Activated CD4-positive, alpha-beta T cell treated with anti-CD3 and anti-CD28 coated beads for 1 hour (primary cell): Measurements from ENCODE around the gene SLC2A5.

Experiments
- DNase-seq: peaks from one replicate; pipeline ENCODE4 v3.0.0-alpha.2; 2020

SLC2A5 gene

GRCh38 chr1:9088807-9089206 is 19.4 kb upstream of the SLC2A5 start:
- no peak for DNase-seq

DNA sequence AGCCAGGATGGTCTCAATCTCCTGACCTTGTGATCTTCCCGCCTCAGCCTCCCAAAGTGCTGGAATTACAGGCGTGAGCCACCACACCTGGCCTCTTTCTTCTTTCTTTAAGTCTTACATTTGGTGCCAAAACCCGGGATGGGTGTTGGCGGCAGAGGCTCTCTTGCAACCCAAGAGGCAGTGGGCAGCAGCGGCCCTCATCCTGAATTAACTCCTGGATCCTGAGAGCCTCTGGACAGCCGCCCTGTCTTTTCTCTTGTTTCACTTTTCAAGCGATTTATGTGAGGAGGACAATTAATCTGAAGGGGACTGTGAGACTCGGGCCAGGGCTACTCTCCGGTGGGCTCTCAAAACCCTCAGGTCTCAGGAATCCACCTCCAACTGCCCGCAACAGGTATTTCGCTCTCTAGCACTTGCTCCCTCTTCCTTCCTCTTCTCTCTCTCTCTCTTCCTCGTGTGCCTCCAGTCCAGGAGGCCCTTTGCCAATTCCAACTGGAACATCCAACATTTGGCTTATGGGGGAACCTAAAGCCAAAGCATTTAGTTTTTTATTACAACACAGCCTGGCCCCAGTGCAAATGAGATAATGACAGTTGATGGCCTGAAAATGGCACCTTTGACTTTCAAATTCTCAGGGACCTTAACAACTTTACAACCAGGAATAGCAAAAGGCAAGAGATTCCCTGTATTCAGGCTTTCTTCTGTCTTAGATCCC is 18.1 kb upstream of the SLC2A5 start:
- no peak for DNase-seq

- DNase-seq: no peak
Measured at GRCh38 chr1:9086796-9087195, 17.4 kb upstream of the SLC2A5 start.

DNA sequence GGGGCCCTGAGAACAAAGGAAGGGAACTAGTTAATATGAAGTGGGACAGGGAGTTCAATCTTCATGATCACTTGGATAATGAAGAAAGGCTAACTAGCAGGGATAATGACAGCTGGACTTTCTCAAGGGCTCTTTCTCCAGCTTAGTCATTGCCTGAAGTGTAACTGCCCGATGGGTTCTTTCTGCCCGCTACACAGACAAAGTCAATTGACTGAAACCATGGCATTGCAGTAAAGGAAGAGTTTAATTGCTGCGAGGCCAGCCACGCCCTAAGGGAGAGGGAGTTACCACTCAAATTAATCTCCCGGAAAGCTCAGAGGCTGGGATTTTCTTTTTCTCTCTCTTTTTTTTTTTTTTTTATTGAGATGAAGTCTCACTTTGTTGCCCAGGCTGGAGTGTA is 16.6 kb upstream of the SLC2A5 start:
- no peak for DNase-seq

- DNase-seq: no peak
Measured at GRCh38 chr1:9085306-9085940, 16.0 kb upstream of the SLC2A5 start.

DNA sequence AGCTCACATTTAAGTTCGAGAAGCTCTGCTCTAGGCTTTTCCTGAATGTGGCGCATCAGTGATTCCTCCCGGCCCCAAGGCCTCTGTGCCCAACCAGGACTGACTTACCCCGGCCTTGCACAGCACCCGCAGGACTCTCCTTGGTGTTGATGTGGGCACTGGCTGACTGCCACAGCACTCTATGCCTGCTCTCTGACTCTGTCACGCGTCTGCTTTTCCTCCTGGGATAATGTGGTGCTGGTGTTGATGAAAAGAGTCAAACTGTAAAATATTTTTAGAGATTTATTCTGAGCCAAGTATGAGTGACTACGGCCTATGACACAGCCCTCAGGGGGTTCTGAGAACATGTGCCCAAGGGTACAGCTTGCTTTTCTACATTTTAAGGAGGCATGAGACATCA is 15.5 kb upstream of the SLC2A5 start:
- no peak for DNase-seq

DNA sequence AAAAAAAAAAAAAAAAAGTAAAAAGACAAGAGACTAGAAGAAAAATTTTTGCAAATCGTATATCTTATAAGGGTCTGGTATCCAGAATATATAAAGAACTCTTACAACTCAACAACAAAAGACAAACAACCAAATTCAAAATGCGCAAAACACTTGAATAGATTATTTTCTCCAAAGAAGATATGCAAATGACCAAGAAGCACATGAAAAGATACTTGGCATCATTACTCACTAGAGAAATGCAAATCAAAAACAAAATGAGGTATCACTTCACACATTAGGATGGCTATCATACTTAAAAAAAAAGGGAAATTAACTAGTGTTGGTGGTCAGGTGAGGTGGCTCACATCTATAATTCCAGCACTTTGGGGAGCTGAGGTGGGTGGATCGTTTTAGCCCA is 12.0 kb upstream of the SLC2A5 start:
- no peak for DNase-seq

DNA sequence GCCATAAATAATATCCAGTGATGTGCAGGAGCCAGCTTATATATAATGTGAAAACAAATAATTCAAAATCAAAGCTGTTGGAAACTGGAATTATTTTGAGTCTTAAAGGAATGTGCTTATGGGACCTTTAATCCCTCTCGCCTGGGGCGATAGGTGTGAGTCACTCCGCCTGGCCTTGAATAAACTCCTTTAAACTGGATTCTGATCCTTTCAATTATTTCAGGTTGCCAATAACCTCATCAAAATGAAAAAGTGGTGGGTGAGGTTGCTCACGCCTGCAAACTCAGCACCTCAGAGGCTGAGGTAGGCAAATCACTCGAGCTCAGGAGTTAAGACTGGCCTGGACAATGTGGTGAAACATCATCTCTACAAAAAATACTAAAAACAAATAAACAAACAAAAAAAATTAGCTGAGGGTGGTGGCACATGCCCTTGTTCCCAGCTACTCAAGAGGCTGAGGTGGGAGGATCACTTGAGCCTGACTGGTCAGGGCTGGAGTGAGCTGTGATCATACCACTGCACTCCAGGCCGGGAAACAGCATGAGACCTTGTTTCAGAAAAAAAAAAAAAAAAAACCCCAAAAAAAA is 11.4 kb upstream of the SLC2A5 start:
- DNase-seq: no peak

- no peak for DNase-seq
Measured at GRCh38 chr1:9079988-9080704, 10.7 kb upstream of the SLC2A5 start.

DNA sequence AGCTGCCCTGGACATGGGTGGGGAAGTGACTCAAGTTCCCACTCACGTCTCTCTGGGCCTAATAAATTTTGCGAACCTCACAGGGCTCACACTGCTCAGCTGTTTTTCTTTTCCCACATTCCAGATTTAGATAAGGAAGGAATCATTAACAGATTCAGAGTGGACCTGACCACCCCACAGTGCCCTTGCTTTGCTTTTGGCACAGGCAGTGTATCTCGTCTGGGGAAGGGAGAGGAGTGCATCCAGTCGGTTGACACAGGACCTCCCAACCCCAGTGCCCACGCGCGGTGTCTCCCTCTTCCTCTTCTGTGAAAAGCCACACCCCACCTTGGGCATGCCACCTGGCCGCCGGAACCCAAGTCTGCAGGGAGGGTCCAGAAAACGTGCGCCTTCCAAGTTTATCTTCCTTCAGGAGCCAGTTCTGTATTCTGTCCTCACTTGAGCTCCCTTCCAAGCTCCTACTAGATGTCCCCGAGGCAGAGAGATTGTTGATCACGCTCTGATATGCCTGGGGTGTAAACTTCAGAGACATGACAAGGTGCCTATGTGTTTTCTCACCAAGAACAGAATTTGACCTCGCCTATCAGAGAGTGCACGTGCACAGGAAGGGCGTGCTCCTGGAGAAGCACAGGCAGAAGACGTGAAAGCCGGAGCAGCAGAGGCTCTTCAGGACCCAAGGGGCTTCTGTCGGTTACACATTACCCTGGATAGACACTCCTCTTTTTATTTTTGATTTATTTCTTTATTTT is 9.5 kb upstream of the SLC2A5 start:
- no peak for DNase-seq

DNA sequence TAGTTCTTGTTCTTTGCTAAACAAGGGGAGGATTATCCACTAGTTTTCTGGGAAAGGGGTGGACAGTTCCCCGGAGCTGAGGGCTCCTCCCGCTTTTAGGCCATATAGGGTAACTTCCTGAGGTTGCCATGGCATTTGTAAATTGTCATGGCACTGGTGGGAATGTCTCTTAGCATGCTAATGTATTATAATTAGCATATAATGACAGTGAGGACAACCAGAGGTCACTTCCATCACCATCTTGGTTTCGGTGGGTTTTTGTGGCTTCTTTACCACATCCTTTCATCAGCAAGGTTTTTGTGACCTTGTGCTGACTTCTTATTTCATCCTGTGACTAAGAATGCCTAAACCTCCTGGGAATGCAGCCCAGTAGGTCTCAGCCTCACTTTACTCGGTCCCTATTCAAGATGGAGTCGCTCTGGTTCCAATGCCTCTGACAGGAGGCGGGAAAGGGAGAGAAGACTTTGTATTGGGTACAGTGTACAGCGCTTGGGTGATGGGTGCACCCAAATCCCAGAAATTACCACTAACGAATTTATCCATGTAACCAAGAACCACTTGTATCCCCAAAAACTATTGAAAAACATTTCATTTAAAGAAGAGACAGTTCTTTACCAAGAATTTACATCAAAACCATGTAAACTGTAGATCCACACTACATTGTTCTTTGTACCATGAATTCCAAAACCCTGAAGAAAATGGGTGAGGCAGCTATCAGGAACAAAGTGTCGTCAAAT is 8.7 kb upstream of the SLC2A5 start:
- DNase-seq: no peak

GRCh38 chr1:9075022-9075421 is 5.6 kb upstream of the SLC2A5 start:
- no peak for DNase-seq

GRCh38 chr1:9073143-9073542 is 3.7 kb upstream of the SLC2A5 start:
- no peak for DNase-seq

- no peak for DNase-seq
Measured at GRCh38 chr1:9071554-9072235, 2.3 kb upstream of the SLC2A5 start.

GRCh38 chr1:9070486-9070885 is 1.1 kb upstream of the SLC2A5 start:
- DNase-seq: no peak

GRCh38 chr1:9068981-9069325 is 482 bp downstream of the SLC2A5 start:
- DNase-seq: no peak

DNA sequence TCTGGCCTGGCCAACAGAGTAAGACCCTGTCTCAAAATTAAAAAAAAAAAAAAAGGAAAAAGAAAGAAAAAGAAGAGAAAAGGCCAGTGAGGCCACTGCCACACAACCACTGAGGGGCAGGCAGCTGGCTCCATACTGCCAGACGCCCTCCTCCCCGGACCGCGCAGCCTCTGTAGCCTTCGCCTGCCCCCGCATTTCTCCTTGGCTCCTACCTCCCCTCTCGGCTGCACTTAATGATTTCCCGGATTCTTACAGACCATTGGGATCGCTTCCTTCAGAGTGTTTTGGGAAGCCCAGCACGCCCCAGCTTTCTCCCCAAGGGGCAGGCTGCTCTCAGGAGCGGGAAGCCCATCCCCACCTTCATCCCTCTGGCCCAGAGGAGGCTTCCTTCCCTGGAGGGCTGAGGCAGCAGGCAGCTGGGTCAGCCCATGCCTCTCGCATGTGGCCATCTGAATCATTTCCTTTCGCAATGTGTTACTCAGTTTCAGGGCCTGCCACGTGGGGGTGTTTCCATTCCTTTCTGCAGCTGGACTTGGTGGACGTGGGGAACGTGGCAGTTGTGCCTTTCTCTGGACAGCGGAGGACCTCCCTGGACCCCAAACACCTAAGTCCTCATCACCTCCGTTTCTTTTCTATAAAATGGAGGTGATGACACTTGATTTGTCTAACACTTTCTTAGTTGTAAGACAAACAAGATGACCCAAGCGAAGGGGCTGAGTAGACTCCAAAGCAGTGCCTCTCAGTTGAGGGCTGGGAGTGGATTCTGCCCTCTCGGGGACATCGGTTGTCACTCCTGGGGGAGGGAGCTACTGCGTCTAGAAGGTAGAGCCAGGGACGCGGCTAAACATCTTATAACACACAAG is 2.3 kb downstream of the SLC2A5 start:
- no peak for DNase-seq

GRCh38 chr1:9065213-9065751 is 4.2 kb downstream of the SLC2A5 start:
- no peak for DNase-seq

- no peak for DNase-seq
Measured at GRCh38 chr1:9062846-9063245, 6.6 kb downstream of the SLC2A5 start.

DNA sequence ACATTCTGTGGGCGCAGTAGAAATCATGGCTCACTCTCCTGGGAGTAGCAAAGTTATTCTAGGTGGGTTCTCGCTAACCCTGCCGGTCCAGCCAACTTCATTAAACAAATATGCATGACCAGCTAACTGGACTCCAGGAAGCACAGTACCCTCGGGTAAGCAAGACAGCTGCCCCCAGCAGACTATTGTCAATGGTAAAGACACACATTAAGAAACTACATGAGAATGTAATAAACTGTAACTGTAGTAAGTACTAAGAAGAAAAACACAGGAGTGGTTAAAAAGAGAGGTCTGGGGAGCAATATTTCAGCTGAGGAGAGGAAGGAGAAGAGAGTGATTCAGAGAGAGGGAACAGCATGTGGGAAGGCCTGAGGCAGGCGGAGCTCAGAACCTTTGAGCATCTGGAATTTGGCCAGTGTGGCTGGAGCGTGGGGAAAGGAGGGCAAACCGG is 7.4 kb downstream of the SLC2A5 start:
- DNase-seq: no peak
